ENCODE data around the gene PIP5KL1.

The PIP5KL1 gene

GRCh38 chr9:127926906-127927200 is 3.7 kb downstream of the PIP5KL1 start:
- no peak for DNase-seq (ENCODE audit: extremely low read depth, low read depth)
- TF ChIP-seq CTCF (IDR thresholded peaks at IDR 0.05; ENCODE audit: low read depth, low read length, missing control alignments) = no peak
- H3K4me3 ChIP-seq (replicated peaks; ENCODE audit: low read depth, low read length) = peak overlapping the region; percentile 19; the same call in 1 of the 2 replicates

- TF ChIP-seq CTCF (IDR thresholded peaks at IDR 0.05; ENCODE audit: low read depth, low read length, missing control alignments) = no peak
- no peak for DNase-seq (ENCODE audit: extremely low read depth, low read depth)
- no peak overlapping the region for H3K4me3 ChIP-seq (replicated peaks; ENCODE audit: low read depth, low read length)
These were observed 4.3 kb downstream of the PIP5KL1 start for GRCh38 chr9:127925959-127926905.

- no peak for DNase-seq (ENCODE audit: extremely low read depth, low read depth)
- TF ChIP-seq CTCF (IDR thresholded peaks at IDR 0.05; ENCODE audit: low read depth, low read length, missing control alignments) = no peak
- no peak overlapping the region for H3K4me3 ChIP-seq (replicated peaks; ENCODE audit: low read depth, low read length)
These were observed 5.7 kb downstream of the PIP5KL1 start for GRCh38 chr9:127924736-127925444.

- DNase-seq (ENCODE audit: extremely low read depth, low read depth) = no peak
- H3K4me3 ChIP-seq (replicated peaks; ENCODE audit: low read depth, low read length) = no peak overlapping the region
- no peak for TF ChIP-seq CTCF (IDR thresholded peaks at IDR 0.05; ENCODE audit: low read depth, low read length, missing control alignments)
These were observed 6.8 kb downstream of the PIP5KL1 start for GRCh38 chr9:127923771-127924170.

GRCh38 chr9:127923046-127923445 is 7.5 kb downstream of the PIP5KL1 start:
- no peak overlapping the region for H3K4me3 ChIP-seq (replicated peaks; ENCODE audit: low read depth, low read length)
- no peak for DNase-seq (ENCODE audit: extremely low read depth, low read depth)
- no peak for TF ChIP-seq CTCF (IDR thresholded peaks at IDR 0.05; ENCODE audit: low read depth, low read length, missing control alignments)

- TF ChIP-seq CTCF (IDR thresholded peaks at IDR 0.05; ENCODE audit: low read depth, low read length, missing control alignments) = peak; percentile 73
- no peak overlapping the region for H3K4me3 ChIP-seq (replicated peaks; ENCODE audit: low read depth, low read length)
- no peak for DNase-seq (ENCODE audit: extremely low read depth, low read depth)
These were observed 8.9 kb downstream of the PIP5KL1 start for GRCh38 chr9:127921557-127922120.

All from HFF-Myc (cell line).